H54 (cell line): Measurements from ENCODE around the gene SMCO4.
A peak's percentile ranks its signal among the peaks of the same experiment; 100 is the strongest.

Experiments used
- DNase-seq: peaks from one replicate; pipeline ENCODE4 v3.0.0; 2011; ENCODE audit warnings: low spot score, mixed read lengths; ENCODE audit not compliant: insufficient read length
- FAIRE-seq: peaks from 3 replicates; lab custom pipeline; 2011; peaks lifted over from hg19 to GRCh38; lab: Jason Lieb, UNC
- POLR2A ChIP-seq: IDR thresholded peaks from 2 replicates; pipeline ENCODE4 v1.6.1; 2011; ENCODE audit warnings: low read depth, mild to moderate bottlenecking, low read length

SMCO4 gene

DNA sequence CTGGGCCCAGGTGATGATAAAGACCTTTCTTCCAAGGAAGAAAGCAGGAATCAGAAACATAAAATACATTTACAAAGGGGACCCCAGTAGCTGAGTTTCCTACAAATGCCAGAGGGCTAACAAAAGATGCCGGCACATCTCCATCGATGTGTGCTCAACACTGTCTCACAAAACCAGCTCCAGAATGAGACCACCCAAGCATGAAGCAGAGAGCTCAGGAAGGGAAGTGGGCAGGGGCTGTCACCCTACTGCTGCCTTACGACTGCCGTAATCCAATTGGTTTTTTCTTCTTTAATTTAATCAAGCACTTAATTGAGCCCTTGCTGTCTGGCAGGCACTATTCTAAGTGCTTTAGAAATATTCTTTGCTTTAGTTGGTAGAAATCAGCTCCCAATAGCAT, 26.1 kb downstream of the SMCO4 start:
- no peak for DNase-seq
- TF ChIP-seq POLR2A, result no peak
- FAIRE-seq, result no peak

DNA sequence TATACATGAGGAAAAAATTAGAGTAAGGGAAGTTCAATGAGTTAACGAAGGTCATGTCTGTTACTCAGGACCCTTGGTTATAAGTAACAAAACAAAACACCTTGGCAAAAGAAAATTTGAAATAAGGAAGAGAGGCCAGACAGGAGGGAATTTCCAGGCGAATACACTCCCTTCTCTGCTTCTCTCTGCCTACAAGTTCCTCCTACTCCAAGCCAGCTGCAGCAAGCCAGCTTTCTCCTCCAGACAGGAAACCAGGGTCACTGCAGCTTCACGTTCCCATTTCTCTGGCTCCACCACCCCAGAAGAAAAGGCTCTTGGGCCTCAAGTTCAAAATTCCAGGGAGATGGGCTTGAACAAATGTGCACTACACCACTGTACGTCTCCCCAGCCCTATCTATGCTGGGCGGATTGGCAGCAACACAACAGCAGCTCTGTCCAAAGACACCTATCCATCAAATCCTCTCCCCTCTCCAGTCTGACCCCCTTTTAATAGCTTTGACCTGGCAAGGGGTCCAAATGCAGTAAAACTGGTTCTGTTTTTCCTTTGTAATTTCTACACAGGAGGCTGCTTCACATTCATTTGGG, 27.7 kb downstream of the SMCO4 start:
- no peak for DNase-seq
- FAIRE-seq, result no peak
- TF ChIP-seq POLR2A, result no peak

DNA sequence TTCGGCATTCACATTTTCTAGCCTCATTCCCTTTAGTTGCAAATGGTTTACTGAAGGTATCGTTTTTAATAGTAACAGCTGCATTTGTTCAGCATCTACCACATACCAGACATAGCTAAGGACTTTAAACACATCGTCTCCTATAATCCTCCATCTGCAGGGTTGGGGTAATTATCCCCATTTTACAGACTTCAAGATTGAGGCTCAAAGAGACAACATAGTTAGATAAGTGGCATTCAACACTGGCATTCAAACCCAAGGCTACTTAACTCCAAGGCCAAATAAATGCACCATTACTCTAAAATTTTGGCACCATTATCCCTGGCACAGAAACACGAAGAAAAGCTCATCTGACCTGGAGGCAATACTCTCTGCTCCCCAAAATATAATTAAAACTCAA, 28.5 kb downstream of the SMCO4 start:
- FAIRE-seq (no peak), DNase-seq (no peak)
- no peak for TF ChIP-seq POLR2A

DNA sequence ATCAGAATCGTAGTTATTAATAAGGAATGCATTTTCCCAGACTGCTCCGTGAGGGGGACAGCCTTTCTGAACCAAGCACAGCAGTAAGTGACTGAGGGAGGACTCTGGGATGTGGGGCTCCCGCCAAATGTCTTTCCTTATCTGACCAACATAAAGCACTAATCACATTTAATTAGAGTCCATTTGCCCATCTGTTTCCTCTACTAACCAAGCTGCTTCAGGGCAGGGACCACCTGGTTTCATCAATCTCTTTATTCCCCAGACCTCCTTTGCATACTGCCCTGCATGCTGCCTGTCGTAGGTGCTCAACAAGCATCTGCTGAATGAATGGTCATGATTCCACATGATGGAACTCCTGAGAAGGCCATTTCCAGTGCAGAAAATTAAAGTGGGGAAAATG, 29.4 kb downstream of the SMCO4 start:
- no peak for TF ChIP-seq POLR2A
- DNase-seq, result no peak
- FAIRE-seq, result no peak

DNA sequence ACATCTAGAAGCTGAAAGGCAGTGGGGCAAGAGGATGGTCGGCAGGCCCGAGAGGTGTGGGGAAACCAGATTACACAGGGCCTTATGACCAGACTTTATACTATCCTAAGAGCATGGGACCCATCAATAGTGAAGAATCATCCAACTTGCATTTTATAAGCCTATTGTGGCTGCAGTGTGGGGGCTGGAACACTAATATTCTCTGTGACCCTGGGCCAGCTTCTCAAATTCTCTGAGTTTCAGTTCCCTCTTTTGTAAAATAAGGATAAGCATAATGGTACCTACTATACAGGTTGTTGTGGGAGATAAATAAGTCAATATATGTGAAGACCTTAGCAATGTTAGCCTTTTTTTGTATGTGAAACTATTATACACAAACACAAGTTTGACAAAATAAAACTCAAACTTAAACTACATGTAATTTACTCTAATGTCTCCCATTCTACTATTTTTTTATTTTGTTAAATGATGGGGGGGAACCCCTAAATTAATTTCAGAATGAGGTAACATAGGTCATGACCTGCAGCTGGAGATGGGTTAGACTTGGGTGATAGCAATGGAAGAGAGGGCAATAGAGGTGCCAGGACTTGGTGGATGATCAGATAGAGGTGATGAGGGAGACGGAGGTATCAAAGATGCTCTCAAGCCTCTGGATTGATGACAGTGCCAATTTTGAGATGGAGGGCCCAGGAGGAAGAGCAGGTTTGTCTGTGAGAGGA, 30.1 kb downstream of the SMCO4 start:
- DNase-seq (no peak), FAIRE-seq (no peak)
- TF ChIP-seq POLR2A, result no peak

DNA sequence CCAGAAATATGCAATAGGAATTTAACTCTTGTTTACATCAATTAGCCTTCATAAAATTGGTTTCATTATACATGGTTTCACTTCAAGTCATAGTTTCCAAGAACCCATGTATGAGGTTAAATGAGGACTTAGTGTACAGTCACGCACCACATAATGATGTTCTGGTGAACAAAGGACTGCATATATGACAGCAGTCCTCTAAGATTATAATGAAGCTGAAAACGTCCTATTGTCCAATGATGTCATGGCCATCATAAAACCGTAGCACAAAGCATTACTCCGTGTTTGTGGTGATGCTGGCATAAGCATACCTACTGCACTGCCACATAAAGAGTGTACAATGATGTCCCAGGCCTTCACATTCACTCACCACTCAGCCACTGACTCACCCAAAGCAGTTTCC, 31.1 kb downstream of the SMCO4 start:
- FAIRE-seq (no peak), DNase-seq (no peak)
- no peak for TF ChIP-seq POLR2A

DNA sequence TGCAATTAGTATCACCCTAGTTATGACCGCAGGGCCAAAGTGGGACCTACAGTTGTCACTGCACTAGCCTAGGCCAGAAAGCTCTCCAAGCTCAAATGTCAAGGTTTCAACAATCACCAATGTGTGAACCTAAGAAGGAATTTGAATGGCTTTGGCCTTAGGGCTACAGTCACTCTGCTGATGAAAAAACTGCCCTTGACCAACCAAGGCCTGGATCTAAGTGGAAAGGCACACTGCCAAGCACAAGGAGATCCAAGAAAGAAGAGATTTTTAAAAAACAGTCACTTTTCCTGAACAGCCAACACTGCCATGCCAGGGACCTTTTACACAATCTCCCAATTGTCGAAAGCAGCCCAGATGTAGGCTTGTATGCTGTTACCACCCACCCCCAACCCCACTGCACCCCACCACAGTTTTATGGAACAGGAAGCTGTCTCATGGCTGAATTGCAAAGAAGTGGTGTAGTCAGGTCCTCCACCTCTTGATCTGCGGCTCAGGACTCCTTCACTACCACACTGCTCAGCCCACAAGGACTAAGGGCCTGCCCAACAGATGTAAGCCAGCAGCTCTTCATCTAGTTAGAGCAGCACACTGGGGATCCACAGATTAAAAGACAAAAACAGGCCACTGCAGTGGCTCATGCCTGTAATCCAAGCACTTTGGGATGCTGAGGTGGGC, 32.9 kb downstream of the SMCO4 start:
- no peak for DNase-seq

DNA sequence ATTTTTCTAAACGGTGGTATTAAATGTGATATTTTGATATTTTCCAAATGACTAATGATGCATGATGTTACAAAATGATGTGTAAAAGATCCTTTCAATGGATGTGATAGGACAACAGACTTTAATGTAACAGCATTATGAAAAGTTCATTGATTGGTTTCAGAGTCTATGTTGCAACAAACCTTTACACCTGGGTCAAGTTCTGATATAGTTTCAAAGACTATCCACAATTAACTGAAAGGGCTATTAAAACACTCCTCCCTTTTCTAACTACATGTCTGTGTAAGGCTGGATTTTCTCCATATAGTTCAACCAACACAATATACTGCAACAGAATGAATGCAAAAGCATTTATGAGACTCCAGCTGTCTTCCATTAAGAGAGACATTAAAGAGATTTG, 35.7 kb downstream of the SMCO4 start:
- no peak for FAIRE-seq
- no peak for TF ChIP-seq POLR2A
- no peak for DNase-seq

More for the DNA sequence above, 32.9 kb downstream of the SMCO4 start:
- TF ChIP-seq POLR2A, result no peak
- no peak for FAIRE-seq

DNA sequence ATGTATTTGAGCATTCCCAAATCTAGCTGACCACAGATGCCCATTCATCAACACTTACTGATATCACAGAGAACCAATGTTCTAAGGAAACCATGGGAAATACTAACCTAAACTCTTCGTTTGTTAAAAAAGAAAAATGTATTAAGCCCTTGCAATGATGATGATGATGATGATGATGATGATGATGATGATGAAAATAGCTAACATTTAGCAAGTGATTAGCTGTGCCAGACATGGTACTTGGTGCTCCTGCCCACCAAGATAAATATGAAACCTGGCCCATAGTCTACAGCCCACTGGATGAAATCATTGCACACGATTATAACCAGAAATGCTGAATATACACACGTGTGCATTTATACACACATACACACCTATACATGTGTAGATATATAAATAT, 37.5 kb downstream of the SMCO4 start:
- no peak for TF ChIP-seq POLR2A
- DNase-seq (no peak), FAIRE-seq (no peak)

DNA sequence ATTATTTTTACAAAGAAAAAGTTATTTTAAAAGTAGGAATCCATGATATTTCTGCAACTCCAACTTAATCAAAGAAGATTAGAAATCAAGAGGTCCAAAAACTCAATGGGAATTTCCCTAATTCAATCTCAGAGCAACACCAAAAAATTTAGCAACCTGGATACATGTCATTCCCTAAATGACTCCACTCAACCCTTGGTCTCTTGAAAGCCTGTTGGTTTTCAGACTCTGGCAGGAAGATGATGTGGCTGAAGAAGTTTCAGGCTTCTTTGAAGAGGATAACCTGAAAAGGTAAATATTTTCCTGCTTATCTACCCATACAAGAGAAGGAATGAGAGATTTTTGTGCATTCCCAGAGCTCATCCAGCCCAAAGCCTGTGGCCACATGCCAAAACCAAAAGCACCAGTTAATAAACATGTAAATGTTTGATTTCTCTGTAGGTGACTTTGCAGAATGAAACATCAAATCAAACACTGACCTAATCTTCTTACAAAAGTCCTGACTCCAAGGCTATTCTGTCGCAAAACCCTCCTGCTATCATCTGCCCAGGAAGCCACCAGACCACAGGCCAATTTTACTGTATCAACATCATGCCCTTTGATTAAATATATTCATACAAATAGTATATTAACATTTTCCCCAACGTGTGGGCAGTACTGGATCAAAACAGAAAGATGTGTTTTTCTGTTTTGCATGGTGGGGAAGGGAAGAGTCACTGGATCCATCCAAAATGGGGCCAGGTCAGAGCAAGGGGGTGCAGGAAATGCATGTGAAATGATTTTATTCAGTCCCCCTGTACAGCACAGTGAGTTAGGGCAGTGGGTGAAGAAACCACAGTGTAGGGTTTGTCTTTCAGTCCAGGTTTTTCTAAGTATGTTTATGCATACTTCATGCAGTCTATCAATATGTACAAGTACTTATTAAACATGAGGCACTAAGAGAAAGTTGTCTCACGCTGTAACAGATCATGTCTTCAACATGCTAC, 38.8 kb downstream of the SMCO4 start:
- FAIRE-seq, result no peak
- no peak for TF ChIP-seq POLR2A
- no peak for DNase-seq

DNA sequence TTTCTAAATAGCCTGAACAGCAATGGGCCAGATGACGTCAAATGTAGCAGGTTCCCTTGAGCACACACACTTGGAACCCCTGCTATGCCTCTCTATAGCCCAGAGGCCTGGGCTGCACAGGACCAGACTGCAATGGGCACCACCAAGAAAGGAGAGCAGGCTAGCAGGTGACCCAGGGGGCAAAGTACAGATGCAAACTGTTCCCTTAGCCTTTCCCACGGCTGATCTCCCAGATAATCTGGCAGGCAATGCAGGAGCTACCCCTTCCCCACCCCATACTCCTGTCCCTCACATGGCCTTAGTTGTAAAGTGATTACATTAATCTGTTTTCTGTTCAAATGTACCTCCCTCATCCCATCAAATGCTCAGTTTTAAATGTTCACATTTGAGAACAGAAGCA, 41.3 kb downstream of the SMCO4 start:
- DNase-seq (no peak), FAIRE-seq (no peak)
- TF ChIP-seq POLR2A, result no peak

DNA sequence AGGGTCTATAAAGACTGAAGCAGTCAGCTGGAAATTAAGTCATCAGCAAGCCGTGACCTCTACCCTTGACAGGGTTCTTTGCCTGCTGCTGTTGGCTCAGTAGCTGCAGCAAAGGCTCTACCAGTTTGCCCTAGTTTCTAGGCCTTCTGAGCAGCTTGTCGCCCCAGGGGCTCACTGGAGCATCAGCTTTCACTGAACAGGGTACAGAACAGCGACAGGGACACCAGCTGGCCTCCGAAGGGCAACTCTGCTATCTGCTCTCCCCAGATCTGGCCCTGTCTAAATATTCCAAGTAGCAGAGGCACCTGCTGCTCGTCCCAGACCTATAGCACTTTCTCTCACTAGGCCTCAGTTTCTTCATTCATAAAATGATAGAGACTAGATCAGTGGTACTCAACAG, 42.4 kb downstream of the SMCO4 start:
- FAIRE-seq, result no peak
- DNase-seq, result no peak
- no peak for TF ChIP-seq POLR2A

DNA sequence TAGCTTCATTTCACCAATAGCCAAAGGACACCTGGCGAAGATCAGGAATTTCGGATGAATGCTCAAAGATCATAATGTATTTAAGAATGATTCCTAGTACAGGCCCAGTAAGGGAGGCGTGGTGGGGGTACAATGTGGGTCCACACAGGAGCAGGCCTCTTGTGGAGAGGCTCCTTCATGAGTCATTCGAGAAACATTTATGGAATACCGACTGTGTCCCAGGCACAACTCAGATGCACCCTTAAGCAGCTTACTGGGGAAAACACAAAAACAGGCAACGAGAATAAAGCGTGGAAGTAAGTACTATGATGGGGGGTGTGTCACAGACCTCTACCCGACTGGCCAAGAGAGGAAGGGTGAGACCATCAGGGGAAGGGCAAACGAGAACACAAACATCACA, 44.5 kb downstream of the SMCO4 start:
- peak; percentile 31 for DNase-seq
- FAIRE-seq, result no peak
- TF ChIP-seq POLR2A, result no peak
